Right renal pelvis (tissue), 4 donors: ENCODE data around the gene PRDM16. TPM values are rescaled to one million over a fixed set of nuclear protein-coding genes. Genes with fewer than 3 reads are reported as not detected.

Experiments
- DNase-seq, 4 donors: peaks; one replicate each; pipeline ENCODE4 v3.0.0-alpha.2; 2013; ENCODE audit warnings: low read depth in 4 of 4, low spot score in 3 of 4, missing footprints in 1 of 4
- polyA plus RNA-seq, 4 donors: library from polyadenylated mRNA; unstranded; fragments of 120-200 nt; gene quantifications; one replicate each; pipeline ENCODE4 v1.2.1, GENCODE V29; 2013; ENCODE audit not compliant: insufficient read length in 4 of 4

PRDM16 gene
- polyA plus RNA-seq, 4 donors: 6.0 to 8.1 (median 7.0) TPM

DNA sequence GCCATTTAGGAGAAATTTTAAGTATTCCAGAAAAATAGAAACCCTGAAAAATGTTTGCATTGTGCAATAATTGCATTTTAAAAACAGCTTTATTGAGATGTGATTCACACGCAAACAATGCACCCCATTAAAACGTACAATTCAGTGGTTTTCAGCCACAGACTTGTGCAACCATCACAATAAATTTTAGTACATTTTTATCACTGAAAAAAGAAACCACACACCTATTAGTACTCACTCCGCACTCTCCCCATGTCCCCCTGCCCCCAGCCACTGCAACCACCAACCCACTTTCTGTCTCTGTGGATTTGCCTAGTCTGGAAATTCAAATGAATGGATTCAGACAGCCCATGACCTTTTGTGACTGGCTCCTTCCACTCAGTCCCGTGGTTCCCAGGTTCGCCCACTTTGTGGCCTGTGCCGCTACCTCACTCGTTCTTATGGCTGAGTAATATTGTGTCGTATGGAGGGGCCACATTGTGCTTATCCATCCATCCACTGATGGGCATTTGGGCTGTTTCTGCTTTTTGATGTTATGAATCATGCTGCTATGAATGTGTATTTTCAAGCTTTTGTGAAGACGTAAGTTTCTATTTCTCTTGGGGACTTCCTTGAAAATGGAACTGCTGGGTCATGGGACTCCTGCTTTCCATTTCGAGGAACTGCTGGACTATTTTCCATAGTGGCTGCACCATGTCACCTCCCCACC lies 237.7 kb downstream of the PRDM16 start:
- DNase-seq: no peak

DNA sequence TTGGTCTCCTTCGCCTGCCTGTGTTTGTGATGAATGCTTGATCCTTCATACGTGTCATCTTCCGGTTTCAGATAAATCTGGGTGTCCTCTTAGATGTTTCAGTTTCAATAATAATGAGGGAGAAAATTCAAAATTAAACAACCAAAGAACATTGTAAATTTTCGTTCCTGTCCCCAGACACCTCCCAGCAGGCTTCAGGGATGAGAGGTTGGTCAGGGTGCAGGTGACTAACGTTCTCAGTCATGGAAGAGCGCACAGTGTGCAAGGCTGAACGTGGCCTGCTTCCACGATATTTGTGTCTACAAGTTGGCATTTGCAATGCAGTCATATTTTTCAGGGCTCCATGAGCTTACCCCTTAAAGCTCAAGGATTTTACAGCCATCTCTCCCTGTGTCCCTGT lies 238.4 kb downstream of the PRDM16 start:
- DNase-seq: no peak

DNA sequence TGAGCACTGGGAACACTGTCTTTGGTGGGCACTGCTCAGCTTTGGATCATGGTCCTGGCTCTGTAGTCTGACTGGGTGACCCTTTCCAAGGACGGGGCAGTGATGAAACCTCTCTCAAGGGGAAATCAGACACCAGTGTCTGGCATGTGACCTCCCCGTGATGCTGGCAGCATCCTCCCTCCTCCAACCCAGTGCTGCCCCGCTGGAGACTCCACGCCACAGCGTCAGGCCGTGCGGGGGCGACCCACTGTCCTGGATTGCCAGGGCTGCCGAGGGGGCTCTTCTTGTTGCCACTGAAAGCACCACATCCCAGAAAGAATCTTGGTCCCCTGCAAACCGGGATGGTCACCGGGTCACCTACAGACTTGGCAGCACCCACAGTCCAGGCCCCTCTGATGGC lies 239.1 kb downstream of the PRDM16 start:
- DNase-seq: no peak

DNA sequence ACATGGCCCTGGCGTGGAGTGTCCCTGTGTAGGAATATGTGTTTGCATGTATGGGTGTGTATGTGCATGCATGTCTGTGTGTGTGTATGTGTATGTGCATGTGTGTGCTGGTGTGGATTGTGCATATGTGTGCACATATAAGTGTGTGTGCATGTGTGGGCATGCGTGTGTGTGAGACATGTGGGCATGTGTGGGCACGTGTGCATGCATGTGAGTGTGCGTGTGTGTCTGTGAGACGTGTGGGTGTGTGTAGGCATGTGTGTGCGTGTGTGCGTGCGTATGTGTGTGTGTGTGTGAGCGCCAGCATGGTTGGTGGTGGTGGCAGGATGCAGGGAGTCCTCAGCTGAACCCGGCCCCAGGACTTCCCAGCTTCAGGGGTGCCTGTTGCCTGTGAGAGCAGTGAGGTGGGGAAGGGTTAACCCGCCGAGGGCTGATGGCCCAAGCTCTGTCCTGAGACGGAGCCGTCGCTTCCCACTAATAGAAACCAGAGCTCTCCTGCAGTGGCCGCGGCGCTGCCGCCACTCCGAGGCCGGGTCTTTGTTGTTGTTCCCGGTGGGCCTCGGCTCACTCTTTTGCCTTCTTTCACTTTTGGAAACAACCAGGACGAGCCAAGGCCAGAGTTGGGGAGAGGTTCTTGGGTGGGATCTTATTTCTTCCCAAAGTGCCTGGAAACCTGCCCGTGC lies 241.9 kb downstream of the PRDM16 start:
- no peak for DNase-seq

DNA sequence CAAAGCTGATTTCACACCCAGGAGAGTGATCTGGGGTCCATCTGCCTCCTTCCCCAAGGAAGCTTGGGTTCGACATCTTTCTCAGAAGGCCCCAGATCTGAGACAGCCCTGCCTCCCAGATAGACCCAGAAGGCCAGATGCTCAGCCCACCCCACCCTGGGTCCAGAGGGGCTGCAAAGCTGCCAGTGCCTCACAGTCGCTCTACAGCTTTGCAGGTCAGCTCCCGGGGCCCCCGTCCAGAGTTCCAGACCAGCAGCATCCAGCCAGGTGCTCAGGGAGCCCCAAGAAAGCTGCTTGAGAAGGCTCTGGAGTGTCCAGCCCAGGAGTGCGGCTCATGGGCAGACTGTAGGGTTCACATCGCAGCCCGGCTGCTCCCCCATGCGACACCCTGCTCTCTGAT lies 242.7 kb downstream of the PRDM16 start:
- DNase-seq: no peak

DNA sequence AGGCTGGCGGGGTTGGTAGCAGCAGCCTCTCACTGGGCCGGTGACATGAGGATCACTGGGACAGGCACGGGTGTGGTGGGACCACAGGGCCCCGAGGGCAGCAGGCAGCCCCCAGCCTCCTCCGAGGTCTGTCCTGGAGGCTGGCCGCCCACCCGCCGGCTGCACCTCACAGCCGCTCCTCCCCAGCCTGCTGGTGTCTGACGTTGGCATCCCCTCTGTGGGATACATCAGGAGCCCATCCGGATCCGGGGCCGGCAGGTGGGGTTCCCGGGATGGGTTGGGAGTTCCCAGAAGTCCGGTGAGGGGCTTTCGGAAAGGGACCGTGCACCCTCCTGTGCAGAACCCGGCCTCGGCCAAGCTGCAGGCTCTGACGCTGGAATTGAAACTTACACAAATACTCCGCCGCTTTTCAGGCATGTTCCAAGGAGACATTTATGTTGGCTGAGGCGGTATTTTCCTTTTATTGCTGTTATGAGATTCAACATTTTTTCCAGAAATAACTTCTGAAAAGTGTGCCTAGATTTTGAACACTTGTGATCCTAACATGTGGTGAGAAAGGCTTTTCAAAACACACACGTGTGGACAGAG lies 243.4 kb downstream of the PRDM16 start:
- no peak for DNase-seq

DNA sequence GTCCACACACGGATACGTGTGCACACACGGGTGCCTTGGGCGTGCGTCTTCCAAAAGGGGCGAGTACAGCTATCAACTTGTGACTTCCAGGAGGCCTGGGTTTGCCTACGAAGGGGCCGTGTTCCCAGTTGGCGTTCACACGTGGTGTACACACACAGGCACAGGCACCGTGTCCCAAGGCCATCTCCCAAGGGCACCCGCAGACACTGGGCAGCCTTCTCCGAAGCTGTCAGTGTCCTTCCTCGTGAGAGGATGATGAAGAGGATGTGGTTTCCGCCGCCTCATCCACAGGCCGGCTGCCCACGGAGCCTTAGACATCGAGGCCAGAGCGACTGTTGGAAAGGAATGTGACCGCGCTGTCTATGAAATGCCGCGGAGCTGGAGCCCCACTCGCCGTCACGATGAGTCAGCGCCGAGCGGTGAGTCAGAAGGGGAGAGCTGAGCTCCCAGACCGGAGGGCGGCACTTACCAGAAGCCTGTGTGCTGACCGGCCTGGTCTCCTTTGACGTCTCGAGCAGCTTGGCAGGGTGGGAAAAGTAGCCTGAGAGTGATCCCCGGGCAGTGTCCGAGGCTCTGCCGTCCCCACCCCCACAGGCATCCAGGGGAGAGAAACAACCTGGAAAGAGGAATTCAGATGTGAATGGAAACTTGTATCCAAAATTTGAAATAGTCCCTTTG lies 244.0 kb downstream of the PRDM16 start:
- no peak for DNase-seq

DNA sequence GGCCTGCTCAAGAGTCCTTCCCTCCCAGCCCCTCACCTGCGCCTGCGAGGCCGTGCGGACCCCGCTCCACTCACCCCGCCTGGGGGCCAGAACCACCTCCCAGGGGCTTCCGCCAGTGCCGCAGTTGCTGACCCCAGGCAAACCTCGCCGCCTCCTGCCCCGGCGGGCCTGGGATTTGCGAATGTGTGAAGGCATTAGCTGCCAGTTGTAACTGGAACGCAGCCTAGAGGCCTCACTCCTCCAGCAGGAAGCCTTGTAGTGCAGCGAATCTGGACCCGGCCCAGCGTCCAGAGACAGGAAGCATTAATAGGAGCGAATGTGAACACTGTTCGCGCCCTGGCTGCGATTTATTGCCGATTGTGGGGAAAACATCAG lies 244.6 kb downstream of the PRDM16 start:
- DNase-seq: peak in 2 of 4 donors; percentile 72 to 77

DNA sequence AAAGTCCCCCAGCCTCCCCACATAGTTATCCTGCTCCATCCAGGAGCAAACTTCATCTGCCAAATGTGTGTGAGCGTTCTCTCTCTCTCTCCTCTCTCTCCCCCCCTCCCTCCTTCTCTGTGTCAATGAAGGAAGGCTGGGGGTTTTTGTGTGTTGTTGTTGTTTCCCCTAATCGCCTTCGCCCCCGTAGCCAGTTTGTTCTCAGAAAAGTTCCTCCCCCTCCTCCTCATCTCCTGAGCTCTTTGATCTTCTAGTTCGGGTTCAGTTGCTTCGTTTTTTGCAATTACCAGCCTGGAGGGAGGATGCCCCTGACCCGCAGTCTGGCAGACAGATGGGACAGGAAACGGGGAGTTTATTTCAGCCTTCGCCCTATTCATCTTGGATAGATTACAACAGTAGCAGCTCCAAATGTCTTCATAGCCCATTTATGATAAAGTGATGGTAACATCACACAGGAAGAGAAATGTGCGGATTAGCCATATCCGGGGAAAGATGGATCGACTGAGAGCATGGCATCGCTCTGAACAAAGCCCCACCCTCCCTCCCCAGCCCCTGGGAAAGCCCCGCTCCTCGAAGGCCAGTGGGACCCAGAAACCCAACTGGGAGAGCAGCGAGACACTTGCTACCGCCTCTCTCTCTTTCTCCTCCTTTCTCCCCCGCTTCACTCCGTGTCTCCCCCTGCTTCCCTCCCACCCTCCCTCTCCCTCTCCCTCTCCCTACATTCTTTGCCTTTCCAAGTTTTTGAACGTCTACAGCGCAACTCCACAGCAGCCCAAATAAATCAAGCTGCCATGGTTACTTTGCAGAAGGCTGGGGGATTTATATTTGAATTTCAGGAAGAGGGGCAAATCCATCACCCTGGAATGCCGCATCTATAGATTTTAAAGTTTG lies 245.7 kb downstream of the PRDM16 start:
- DNase-seq: peak in 1 of 4 donors; percentile 57

DNA sequence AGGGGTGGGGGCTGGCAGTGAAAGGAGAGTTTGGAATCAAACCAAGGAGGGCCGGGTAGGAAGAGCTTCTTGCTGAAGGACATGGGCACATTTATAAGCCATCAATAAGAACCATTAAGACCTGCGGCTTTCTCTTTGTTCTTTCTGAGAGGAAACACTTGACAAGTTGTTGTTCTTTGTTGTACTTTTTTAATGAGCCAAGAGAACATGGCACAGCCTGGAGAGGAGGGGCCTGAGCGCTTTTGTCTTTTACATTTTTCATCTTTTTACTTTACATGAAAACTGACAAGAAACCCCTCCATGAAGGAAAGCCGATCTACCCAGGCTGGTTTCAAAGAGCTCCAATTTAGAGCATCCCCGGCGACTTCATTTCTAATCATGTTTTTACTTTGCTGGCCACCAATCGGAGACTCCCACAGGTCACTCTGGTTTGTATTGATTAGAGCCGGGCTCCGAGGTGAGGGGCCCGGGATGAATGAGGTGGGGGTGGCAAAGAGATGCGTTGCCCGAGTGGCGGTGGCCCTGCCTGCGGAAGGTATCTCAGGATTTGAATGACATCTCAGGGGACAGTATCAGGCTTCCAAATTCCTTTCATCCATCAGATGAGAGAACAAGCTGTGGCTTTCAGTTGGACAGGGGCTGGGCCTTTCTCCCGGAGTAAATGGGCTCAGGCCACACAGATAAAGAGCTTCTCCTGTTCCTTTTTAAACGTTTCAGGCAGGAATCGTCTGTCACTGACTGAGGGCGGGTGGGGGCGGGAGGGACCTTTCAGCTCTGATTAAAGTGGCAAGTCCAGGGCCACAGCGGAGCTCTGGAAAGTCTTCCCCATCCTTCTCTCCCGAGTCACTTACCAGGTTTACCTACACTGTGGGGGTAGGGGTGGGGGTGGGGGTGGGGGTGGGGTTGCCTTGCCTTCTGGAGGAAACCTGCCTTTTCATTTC lies 246.7 kb downstream of the PRDM16 start:
- DNase-seq: no peak

DNA sequence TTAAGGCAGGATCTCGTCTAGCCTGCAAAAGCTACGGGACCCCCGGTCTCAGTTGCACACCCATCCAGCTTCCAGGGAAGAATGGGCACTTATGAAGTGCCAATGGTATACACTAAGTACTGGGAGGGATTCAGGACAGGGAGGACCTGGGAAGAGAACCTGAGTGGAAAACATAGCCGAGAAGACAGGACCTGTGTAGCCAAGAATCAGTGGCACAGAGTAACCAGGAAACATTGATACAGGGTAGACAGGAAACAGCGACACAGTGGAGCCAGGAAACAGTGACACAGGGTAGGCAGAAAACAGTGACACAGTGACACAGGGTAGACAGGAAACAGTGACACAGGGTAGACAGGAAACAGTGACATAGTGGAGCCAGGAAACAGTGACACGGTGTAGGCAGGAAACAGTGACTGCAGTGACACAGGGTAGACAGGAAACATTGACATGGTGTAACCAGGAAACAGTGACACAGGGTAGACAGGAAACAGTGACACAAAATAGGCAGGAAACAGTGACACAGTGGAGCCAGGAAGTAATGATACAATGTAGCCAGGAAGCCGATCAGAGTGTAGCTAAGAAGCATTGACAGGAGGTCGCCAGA lies 247.4 kb downstream of the PRDM16 start:
- DNase-seq: no peak

DNA sequence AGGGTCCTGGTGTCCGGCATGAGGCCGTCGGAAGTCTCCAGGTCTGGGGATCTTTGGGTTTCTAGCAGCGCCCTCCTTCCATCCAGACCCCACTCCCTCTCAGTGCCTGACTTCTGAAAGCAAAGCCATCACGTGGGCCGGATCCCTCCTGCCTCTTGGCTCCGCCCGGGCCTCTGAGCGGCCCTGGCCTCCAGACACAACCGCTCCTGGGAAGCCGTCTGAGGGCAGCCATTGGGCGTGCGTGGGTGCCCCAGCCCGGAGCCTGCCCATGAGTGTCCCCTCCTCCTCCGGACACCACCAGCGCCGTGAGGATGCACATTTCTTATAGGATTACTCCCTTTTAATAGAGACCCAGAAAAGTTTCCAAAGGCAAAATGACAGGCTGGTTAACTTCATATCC lies 248.5 kb downstream of the PRDM16 start:
- DNase-seq: no peak

DNA sequence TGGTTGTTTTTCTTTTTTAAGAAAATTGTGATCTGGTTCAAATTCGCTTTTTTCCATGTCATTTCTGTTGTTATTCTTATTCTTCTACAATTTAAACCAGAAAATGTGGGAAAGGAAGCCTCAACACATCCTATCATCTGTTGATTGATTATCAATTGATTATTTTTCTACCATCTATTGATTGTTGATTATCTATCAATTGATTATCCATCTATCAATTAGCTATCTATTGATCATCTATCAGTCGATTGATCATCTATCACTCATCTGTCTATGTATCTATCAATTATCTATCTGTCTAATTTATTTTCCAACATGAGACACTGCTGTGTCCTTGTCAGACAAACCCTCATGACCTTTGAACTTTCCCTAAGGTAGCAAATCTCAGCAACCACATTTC lies 249.3 kb downstream of the PRDM16 start:
- no peak for DNase-seq

DNA sequence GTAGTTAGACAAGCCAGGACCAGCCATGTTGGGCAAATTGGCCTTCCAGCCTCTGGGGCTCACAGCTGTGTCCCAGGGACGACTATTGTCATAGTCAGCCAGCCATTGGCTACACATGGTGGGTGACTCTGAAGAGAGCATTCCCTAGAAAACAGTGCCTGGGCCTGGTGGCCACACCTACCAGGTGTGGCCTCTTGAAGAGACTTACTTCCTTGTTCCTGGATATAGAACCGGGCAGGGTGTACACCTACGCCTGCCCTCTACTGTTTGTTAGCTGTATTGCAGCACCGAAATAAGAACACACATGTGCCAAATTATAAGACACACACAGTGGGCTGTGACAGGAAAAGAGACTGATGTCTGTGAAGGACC lies 250.9 kb downstream of the PRDM16 start:
- DNase-seq: no peak

DNA sequence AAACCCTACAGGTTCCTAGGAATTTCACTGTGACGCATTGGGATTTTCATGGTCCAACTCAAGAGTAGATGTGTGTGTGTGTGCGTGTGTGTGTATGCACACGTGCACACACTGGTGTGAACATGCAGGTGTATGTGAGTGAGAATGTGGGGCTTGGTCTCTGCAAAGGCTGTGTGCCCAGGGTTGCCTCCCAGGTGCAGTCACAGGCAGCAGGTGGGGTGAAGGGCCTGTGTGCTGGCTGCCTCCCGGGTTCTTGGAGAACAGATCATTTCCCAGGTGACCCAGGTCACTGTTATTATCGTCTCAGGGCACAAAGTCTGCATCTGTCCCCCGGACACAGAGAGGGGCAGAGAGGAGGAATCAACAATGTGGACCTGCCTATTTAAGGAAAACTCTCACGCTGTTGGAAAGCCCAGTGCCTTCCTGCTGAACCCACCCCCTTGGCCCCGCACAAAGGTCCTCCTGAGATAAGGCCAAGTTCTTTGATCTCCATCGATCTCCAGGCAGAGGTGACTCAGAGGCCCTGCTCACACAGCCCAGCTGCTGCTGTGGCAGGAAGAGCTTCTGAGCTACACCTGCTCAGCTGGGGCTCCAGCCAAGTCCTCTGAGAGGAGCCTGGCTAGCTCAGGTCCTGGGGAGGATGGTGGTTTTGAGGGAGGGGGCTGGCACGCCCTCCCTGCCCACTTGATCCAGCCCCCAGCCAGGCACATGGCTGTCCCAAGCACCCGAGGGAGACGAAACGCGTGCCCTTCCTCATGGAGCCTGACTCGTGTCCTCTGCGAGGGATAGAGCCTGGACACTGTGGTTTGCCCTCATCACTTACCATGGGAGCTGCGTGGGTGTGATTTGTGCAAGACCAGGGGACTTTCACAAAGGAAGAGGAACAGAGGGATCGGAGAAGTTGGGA lies 251.5 kb downstream of the PRDM16 start:
- no peak for DNase-seq

DNA sequence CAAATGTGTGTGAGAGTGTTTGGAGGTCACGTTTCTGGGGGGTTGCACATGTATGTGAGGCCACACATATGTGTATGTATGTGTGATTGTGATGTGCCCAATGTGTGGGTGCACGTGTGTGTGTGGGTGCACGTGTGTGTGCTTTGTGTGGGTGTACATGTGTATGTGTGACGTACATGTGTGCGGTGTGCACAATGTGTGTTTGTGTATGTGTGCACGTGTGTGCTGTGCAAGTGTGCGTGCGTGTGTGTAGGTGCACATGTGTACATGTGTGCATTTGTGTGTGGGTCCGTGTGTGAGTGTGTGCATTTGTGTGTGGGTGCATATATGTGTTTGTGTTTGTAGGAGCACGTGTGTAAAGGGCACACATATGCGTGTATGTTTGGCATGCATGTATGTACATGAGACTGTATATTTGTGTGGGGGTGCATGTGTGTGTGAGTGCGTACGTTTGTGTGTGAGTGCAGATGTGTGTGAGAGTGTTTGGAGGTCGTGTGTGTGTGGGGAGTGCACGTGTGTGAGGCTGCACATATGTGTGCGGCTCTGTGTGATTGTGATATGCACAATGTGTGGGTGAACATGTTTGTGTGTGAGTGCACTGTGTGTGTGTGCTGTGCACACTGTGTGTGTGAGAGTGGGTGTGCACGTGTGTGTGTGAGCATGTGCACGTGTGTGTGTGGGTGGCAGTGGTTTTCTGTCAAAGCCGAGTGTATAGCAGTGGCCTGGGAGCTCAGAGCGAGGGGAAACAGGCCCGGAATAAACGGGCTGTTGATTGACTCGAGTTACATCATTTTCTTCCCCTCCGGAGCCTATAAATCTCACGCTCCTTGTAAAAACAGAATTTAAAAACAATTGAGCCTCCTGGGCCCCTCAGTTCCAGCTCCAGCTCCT lies 252.8 kb downstream of the PRDM16 start:
- no peak for DNase-seq

DNA sequence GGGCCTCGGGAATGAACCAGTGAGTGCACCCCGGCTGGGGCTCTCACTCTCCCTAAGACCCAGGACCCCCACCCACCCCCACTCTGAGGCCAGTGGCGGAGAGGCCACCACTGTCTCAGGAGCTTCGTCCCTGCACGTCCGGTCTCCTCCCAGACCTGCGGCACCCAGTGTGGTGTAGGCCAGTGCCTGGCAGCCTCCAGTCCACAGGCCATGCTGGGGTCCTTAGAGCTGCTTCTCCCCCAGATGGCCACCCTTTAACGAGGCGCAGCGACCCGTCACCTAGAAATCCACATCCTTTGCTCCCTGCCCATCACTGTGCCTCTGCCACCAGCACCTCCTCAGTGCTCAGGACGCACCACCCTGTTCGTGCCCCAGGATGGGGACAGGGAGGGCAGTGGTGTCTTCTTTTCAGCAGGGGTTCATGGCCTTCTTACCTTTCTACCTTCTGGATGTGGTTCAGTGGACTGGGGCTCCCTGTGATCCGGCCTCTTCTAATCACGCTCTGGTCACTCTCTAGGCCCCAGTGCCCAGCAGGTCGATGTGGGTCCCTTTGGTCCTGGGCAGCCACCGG lies 253.5 kb downstream of the PRDM16 start:
- DNase-seq: no peak
